ENCODE data around the gene LRP1B.

Gene LRP1B

DNA sequence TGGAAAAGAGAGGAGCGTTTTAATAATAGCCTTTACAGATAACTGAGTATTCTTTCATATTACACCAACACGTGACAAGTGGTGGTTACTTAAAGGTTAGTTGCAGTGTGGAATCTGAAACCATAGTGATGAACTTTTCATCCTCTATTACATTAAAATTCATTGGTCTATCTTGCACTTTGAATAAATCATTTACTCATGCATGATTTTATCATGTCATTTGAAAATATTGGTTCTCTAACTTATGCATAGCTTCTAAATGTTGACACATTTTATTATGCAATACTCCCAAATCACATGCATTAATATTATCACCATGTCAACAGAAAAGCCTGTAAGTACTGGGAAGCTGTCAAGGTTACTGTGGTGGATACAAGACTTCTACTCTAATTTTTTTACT is 1432.2 kb downstream of the LRP1B start:
- no peak overlapping the region for H3K27ac ChIP-seq (ENCODE audit: low read length)
- H3K9me3 ChIP-seq (ENCODE audit: control insufficient read depth in 2 of 2, low read length in 2 of 2) = no peaks in the 10 kb centered on the region
- no peaks in the 10 kb centered on the region for H3K4me1 ChIP-seq (ENCODE audit: control insufficient read depth, insufficient read depth, low read length)
- H3K9ac ChIP-seq (ENCODE audit: low read length in 2 of 2) = no peak overlapping the region
- H3K36me3 ChIP-seq (ENCODE audit: control insufficient read depth in 2 of 2, insufficient read depth in 2 of 2, low read length in 2 of 2) = no peaks in the 10 kb centered on the region
- H3K4me3 ChIP-seq (ENCODE audit: low read length in 2 of 2) = no peak overlapping the region
- no peaks in the 10 kb centered on the region for H3K27me3 ChIP-seq (ENCODE audit: control insufficient read depth in 1 of 2, insufficient read depth in 2 of 2, low read length in 2 of 2)

DNA sequence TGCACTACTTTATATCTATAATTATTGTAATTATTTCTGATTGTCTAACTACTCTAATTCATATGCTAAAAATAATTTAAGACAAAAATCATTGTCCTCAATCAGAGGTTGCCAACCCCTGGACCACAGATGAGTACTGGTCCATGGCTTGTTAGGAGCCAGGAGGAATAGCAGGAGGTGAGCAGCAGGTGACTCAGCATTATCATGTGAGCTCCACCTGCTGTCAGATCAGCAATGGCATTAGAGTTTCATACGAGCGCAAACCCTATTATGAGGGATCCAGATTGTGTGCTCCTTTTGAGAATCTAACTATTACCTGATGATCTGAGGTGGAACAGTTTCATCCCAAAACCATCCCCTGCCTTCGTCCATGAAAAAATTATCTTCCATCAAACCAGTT is 1434.4 kb downstream of the LRP1B start:
- no peaks in the 10 kb centered on the region for H3K9me3 ChIP-seq (ENCODE audit: control insufficient read depth in 2 of 2, low read length in 2 of 2)
- H3K27me3 ChIP-seq (ENCODE audit: control insufficient read depth in 1 of 2, insufficient read depth in 2 of 2, low read length in 2 of 2) = no peaks in the 10 kb centered on the region
- no peaks in the 10 kb centered on the region for H3K36me3 ChIP-seq (ENCODE audit: control insufficient read depth in 2 of 2, insufficient read depth in 2 of 2, low read length in 2 of 2)
- no peak overlapping the region for H3K9ac ChIP-seq (ENCODE audit: low read length in 2 of 2)
- H3K4me3 ChIP-seq (ENCODE audit: low read length in 2 of 2) = no peak overlapping the region
- no peak overlapping the region for H3K27ac ChIP-seq (ENCODE audit: low read length)
- no peaks in the 10 kb centered on the region for H3K4me1 ChIP-seq (ENCODE audit: control insufficient read depth, insufficient read depth, low read length)

DNA sequence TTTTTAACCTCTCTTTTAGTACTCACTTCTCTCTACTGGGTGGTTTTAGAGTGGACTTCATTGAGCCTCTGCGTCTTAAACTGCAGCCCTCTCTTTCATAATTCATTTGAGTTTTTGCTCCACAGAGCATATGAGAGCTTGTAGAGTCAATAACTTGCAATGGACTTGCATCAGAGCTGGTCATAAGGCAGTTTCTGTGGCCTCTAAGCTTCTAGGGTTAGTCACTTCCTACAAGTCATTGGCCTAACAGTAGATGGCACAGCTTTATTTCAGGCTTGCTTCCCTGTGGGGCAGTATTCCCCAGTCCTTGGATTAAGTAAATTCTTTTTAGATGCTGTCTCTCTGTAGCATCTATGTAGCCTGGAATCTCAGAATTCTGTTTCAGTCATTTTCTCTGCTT is 1435.7 kb downstream of the LRP1B start:
- Histone ChIP-seq H3K27me3 (ENCODE audit: control insufficient read depth in 1 of 2, insufficient read depth in 2 of 2, low read length in 2 of 2) (no peaks in the 10 kb centered on the region), H3K9me3 (ENCODE audit: control insufficient read depth in 2 of 2, low read length in 2 of 2) (no peaks in the 10 kb centered on the region), H3K36me3 (ENCODE audit: control insufficient read depth in 2 of 2, insufficient read depth in 2 of 2, low read length in 2 of 2) (no peaks in the 10 kb centered on the region), H3K4me1 (ENCODE audit: control insufficient read depth, insufficient read depth, low read length) (no peaks in the 10 kb centered on the region), H3K27ac (ENCODE audit: low read length) (no peak overlapping the region), H3K9ac (ENCODE audit: low read length in 2 of 2) (no peak overlapping the region), H3K4me3 (ENCODE audit: low read length in 2 of 2) (no peak overlapping the region)

DNA sequence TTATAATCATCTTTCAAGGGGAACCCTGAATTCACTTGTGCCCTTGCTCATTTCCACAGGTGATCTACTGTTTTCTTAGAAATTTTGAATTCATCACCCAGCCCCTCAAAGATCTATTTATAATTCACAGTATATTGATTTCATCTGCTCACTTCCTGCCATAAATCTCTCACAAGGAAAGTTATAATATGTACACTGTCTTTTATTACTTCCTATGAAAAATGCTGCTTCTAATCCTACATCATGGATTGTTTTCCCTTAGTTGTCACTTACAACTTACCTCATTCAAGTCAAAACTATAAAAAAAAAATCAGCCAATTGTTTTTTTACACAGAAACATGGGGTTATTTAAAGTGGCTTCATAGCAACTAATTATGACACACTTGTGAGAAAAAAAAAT is 1443.0 kb downstream of the LRP1B start:
- Histone ChIP-seq H3K4me3 (ENCODE audit: low read length in 2 of 2) (no peak overlapping the region), H3K4me1 (ENCODE audit: control insufficient read depth, insufficient read depth, low read length) (no peaks in the 10 kb centered on the region), H3K27me3 (ENCODE audit: control insufficient read depth in 1 of 2, insufficient read depth in 2 of 2, low read length in 2 of 2) (no peaks in the 10 kb centered on the region), H3K36me3 (ENCODE audit: control insufficient read depth in 2 of 2, insufficient read depth in 2 of 2, low read length in 2 of 2) (no peaks in the 10 kb centered on the region), H3K9ac (ENCODE audit: low read length in 2 of 2) (no peak overlapping the region), H3K27ac (ENCODE audit: low read length) (no peak overlapping the region), H3K9me3 (ENCODE audit: control insufficient read depth in 2 of 2, low read length in 2 of 2) (no peaks in the 10 kb centered on the region)

DNA sequence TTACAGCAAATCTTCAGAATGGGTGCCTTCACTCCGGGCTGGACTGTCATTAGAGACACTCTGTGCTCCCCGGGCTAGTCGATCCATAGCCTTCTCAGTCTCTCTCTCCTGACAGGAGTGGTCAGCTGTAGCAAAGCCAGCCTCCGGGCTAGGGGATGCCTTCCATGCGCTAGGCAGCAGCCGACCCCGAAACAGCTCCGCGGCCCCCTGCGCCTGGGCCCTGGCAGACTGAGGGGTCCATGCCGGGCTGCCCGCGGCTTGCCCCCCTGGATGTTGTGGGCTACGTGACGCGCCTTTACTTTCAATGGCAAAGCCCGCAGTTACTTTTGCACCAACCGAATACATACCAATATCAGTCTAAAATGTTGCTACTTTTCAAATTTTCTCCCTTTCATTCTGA is 1447.2 kb downstream of the LRP1B start:
- no peak overlapping the region for H3K9ac ChIP-seq (ENCODE audit: low read length in 2 of 2)
- no peaks in the 10 kb centered on the region for H3K9me3 ChIP-seq (ENCODE audit: control insufficient read depth in 2 of 2, low read length in 2 of 2)
- no peaks in the 10 kb centered on the region for H3K36me3 ChIP-seq (ENCODE audit: control insufficient read depth in 2 of 2, insufficient read depth in 2 of 2, low read length in 2 of 2)
- H3K4me1 ChIP-seq (ENCODE audit: control insufficient read depth, insufficient read depth, low read length) = no peaks in the 10 kb centered on the region
- H3K4me3 ChIP-seq (ENCODE audit: low read length in 2 of 2) = no peak overlapping the region
- H3K27ac ChIP-seq (ENCODE audit: low read length) = no peak overlapping the region
- no peaks in the 10 kb centered on the region for H3K27me3 ChIP-seq (ENCODE audit: control insufficient read depth in 1 of 2, insufficient read depth in 2 of 2, low read length in 2 of 2)

DNA sequence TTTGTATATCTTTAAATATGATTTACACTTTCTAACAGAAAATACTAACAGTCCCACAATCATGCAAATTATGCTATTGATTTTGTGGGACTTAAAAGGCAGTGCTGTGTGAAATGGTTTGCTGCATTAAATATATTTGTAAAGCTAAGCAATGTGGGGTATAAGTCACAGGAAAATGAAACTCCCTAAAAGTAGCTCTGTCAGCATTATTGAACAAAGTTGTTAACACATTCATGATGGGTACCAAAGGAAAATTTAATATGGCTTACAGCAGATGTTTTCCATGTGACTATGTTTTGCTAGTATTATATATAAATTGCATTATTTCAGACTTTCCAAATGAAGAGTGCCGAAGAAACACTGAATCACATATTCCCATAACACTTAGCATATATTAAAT is 1450.0 kb downstream of the LRP1B start:
- no peaks in the 10 kb centered on the region for H3K36me3 ChIP-seq (ENCODE audit: control insufficient read depth in 2 of 2, insufficient read depth in 2 of 2, low read length in 2 of 2)
- H3K27me3 ChIP-seq (ENCODE audit: control insufficient read depth in 1 of 2, insufficient read depth in 2 of 2, low read length in 2 of 2) = no peaks in the 10 kb centered on the region
- no peak overlapping the region for H3K27ac ChIP-seq (ENCODE audit: low read length)
- no peaks in the 10 kb centered on the region for H3K4me1 ChIP-seq (ENCODE audit: control insufficient read depth, insufficient read depth, low read length)
- no peak overlapping the region for H3K9ac ChIP-seq (ENCODE audit: low read length in 2 of 2)
- no peak overlapping the region for H3K4me3 ChIP-seq (ENCODE audit: low read length in 2 of 2)
- no peaks in the 10 kb centered on the region for H3K9me3 ChIP-seq (ENCODE audit: control insufficient read depth in 2 of 2, low read length in 2 of 2)

DNA sequence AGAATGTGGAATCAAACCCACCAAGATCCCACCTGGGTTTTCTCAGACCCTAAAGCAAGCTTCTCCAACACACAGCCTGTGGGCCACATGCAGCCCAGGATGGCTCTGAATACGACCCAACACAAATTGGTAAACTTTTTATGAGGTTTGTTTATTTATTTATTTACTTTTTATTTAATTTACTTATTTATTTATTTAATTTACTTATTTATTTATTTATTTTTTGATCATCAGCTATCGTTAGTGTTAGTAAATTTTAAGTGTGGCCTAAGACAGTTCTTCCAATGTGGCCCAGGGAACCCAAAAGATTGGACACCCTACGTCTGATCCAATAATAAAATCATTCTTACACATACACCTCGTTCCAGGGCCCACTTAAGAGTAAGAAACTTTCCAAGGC is 1451.1 kb downstream of the LRP1B start:
- Histone ChIP-seq H3K27ac (ENCODE audit: low read length) (no peak overlapping the region), H3K36me3 (ENCODE audit: control insufficient read depth in 2 of 2, insufficient read depth in 2 of 2, low read length in 2 of 2) (no peaks in the 10 kb centered on the region), H3K9ac (ENCODE audit: low read length in 2 of 2) (no peak overlapping the region), H3K4me3 (ENCODE audit: low read length in 2 of 2) (no peak overlapping the region), H3K4me1 (ENCODE audit: control insufficient read depth, insufficient read depth, low read length) (no peaks in the 10 kb centered on the region), H3K27me3 (ENCODE audit: control insufficient read depth in 1 of 2, insufficient read depth in 2 of 2, low read length in 2 of 2) (no peaks in the 10 kb centered on the region), H3K9me3 (ENCODE audit: control insufficient read depth in 2 of 2, low read length in 2 of 2) (no peaks in the 10 kb centered on the region)

DNA sequence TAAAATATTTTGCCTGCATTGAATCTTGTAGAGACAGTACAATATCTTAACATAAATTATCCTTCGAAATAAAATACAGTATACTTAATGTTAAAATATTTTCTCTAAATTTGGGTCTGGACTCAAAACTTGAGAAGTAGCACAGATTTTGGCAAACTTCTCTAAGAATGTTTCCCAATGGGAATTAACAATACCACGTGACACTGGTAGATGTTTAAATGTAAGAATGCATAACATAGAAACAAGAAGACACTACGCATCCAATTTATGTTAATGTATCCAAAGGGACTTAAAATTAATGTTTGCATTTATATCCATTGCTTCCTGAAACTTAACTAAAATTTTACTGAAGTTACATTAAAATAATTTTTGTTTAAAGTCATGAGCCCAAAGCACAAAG is 1460.9 kb downstream of the LRP1B start:
- Histone ChIP-seq H3K27ac (ENCODE audit: low read length) (no peak overlapping the region), H3K36me3 (ENCODE audit: control insufficient read depth in 2 of 2, insufficient read depth in 2 of 2, low read length in 2 of 2) (no peaks in the 10 kb centered on the region), H3K27me3 (ENCODE audit: control insufficient read depth in 1 of 2, insufficient read depth in 2 of 2, low read length in 2 of 2) (no peaks in the 10 kb centered on the region), H3K4me1 (ENCODE audit: control insufficient read depth, insufficient read depth, low read length) (no peaks in the 10 kb centered on the region), H3K9me3 (ENCODE audit: control insufficient read depth in 2 of 2, low read length in 2 of 2) (no peaks in the 10 kb centered on the region), H3K4me3 (ENCODE audit: low read length in 2 of 2) (no peak overlapping the region), H3K9ac (ENCODE audit: low read length in 2 of 2) (no peak overlapping the region)

DNA sequence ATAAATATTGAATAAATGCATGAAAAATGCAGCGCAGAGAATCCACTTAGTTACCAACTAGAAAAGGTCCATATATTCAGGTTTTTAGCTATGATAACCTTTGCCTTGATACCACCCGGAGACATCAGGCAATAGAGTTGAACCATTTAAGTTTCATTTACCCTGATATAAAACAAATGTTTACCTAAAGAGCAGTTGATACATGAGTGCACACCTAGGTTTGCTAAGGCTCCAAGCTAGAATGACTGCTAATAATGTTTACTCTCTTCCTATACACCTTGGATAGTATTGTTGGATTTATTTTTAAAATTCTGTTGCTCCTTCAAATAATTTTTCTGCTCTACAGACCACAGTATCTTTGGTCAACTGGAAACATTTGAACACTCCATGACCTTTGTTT is 1463.6 kb downstream of the LRP1B start:
- H3K4me1 ChIP-seq (ENCODE audit: control insufficient read depth, insufficient read depth, low read length) = no peaks in the 10 kb centered on the region
- no peaks in the 10 kb centered on the region for H3K36me3 ChIP-seq (ENCODE audit: control insufficient read depth in 2 of 2, insufficient read depth in 2 of 2, low read length in 2 of 2)
- no peak overlapping the region for H3K9ac ChIP-seq (ENCODE audit: low read length in 2 of 2)
- H3K27ac ChIP-seq (ENCODE audit: low read length) = no peak overlapping the region
- no peaks in the 10 kb centered on the region for H3K9me3 ChIP-seq (ENCODE audit: control insufficient read depth in 2 of 2, low read length in 2 of 2)
- H3K4me3 ChIP-seq (ENCODE audit: low read length in 2 of 2) = no peak overlapping the region
- no peaks in the 10 kb centered on the region for H3K27me3 ChIP-seq (ENCODE audit: control insufficient read depth in 1 of 2, insufficient read depth in 2 of 2, low read length in 2 of 2)

DNA sequence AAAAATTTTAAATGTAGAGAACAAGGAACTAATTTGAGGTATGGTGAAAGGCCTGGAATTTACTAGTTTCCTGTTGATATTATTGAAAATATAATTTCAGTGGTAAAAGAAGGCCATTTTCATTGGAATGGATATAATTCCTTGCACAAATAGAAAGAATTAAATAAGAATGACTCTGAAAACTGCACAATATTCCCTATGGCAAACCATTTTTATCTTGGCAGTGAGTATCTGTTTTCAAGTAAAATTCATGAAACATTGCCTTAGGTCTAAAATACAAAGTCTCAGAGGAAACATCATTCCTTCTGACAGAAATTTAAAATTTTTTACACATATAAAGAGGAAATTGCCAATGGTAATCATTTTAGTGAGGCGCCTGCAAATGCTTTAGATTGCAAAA is 1468.3 kb downstream of the LRP1B start:
- Histone ChIP-seq H3K27me3 (ENCODE audit: control insufficient read depth in 1 of 2, insufficient read depth in 2 of 2, low read length in 2 of 2) (no peaks in the 10 kb centered on the region), H3K9ac (ENCODE audit: low read length in 2 of 2) (no peak overlapping the region), H3K27ac (ENCODE audit: low read length) (no peak overlapping the region), H3K36me3 (ENCODE audit: control insufficient read depth in 2 of 2, insufficient read depth in 2 of 2, low read length in 2 of 2) (no peaks in the 10 kb centered on the region), H3K9me3 (ENCODE audit: control insufficient read depth in 2 of 2, low read length in 2 of 2) (no peaks in the 10 kb centered on the region), H3K4me1 (ENCODE audit: control insufficient read depth, insufficient read depth, low read length) (no peaks in the 10 kb centered on the region), H3K4me3 (ENCODE audit: low read length in 2 of 2) (no peak overlapping the region)

DNA sequence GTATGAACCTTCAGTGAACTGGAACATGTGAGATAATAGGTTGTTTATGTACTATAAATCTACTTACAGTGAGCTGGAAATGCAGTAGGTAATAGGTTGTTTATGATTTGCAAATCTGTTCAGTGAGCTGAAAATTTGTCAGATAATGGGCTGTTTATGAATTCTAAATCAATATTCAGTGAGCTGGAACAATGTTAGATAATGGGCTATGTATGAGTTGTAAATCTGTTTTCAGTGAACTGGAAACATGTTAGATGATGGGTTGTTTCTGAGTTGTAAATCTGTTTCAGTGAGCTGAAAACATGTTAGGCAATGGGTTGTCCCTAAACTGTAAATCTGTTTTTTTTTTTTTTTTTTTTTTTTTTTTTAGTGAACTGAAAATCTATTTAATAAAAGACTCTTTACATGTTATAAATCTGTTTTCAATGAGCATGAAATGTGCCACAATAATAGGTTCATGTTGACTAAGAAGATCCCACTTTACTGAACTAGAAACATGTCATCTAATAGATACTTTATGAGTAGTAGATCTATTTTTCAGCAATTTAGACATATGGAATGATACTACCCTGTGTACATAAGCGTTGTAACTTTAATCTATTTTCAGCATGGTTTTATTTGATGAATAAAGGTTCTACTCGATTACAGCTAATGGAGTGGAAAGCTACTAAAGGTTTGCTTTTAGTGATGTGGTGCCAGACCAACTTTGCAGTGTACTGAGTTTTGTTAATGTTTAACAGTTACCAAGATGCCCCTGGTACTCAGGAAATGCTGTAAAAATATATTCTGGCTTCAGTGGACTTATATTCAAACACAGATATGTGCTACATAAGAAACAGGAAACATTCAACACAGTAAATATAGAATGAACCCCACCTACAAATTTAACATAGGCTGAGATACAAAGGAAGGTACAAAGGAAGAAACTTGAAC is 1471.8 kb downstream of the LRP1B start:
- no peak overlapping the region for H3K27ac ChIP-seq (ENCODE audit: low read length)
- H3K27me3 ChIP-seq (ENCODE audit: control insufficient read depth in 1 of 2, insufficient read depth in 2 of 2, low read length in 2 of 2) = no peaks in the 10 kb centered on the region
- H3K4me3 ChIP-seq (ENCODE audit: low read length in 2 of 2) = no peak overlapping the region
- H3K9ac ChIP-seq (ENCODE audit: low read length in 2 of 2) = no peak overlapping the region
- H3K9me3 ChIP-seq (ENCODE audit: control insufficient read depth in 2 of 2, low read length in 2 of 2) = no peaks in the 10 kb centered on the region
- no peaks in the 10 kb centered on the region for H3K4me1 ChIP-seq (ENCODE audit: control insufficient read depth, insufficient read depth, low read length)
- no peaks in the 10 kb centered on the region for H3K36me3 ChIP-seq (ENCODE audit: control insufficient read depth in 2 of 2, insufficient read depth in 2 of 2, low read length in 2 of 2)

Data from stomach smooth muscle (tissue), 2 donors.